AG04449 (cell line): Measurements from ENCODE around the gene USP4.

Experiments
- CTCF ChIA-PET: fragments of 350-600 bp; formaldehyde crosslinking; extraction: SDS; loops from one replicate; lab custom pipeline; 2021; ENCODE audit warnings: antibody characterized with exemption; lab: Yijun Ruan, JAX
- POLR2A ChIA-PET: fragments of 400-600, 350-600 bp; formaldehyde crosslinking; extraction: SDS; loops from one replicate; lab custom pipeline; 2020; ENCODE audit warnings: antibody characterized with exemption, inconsistent platforms; lab: Yijun Ruan, JAX
- DNase-seq: peaks from one replicate; pipeline ENCODE4 v3.0.0-alpha.2; 2010; ENCODE audit warnings: low read depth, low spot score
- H3K4me3 ChIP-seq: 2 replicates; pipeline ENCODE4 v1.5.1; 2011; ENCODE audit warnings: low read depth, mild to moderate bottlenecking, control low read depth, low read length
- CTCF ChIP-seq: IDR thresholded peaks from one replicate; pipeline ENCODE4 v1.5.1; 2011; ENCODE audit warnings: mild to moderate bottlenecking, moderate library complexity, low read length, control low read depth, inconsistent platforms; ENCODE audit not compliant: insufficient read depth; ENCODE audit errors: missing control alignments

The USP4 gene

GRCh38 chr3:49266410-49267095 is 73.3 kb downstream of the USP4 start:
- no peak overlapping the region for H3K4me3 ChIP-seq
- no peak for TF ChIP-seq CTCF
- POLR2A ChIA-PET = no interaction called here
- DNase-seq = no peak
- CTCF ChIA-PET = no interaction called here

GRCh38 chr3:49265661-49266386 is 74.0 kb downstream of the USP4 start:
- no peak for TF ChIP-seq CTCF
- H3K4me3 ChIP-seq = no peak overlapping the region
- CTCF ChIA-PET = no interaction called here
- POLR2A ChIA-PET = no interaction called here
- no peak for DNase-seq

DNA sequence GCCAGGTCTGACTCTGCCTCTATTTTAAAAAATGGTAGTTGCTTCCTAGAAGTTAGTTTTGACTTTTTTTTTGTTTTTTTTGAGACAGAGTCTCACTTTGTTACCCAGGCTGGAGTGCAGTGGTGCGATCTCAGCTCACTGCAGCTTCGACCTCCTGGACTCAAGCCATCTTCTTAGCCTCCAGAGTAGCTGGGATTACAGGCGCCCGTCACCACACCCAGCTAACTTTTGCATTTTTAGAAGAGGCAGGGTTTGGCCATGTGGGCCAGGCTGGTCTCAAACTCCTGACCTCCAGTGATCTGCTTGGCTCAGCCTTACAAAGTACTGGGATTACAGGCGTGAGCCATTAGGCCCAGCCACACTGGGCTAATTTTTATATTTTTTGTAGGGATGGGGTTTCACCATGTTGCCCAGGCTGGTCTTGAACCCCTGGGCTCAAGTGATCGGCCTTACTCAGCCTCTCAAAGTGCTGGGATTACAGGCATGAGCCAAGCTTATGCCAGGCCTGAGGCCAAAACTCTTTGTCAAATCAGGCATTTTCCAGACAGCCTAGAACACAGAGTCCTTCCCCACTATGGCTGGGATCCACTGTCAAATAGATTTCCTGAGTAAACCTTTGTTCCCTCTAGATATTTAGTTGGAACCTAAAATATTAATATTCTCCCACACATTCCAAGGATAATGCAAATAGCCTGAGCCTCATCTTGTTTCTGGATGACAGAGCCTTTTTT is 76.5 kb downstream of the USP4 start:
- no peak for TF ChIP-seq CTCF
- H3K4me3 ChIP-seq = no peak overlapping the region
- DNase-seq = no peak
- CTCF ChIA-PET = no interaction called here
- POLR2A ChIA-PET = no interaction called here

- POLR2A ChIA-PET = no interaction called here
Measured at GRCh38 chr3:49260806-49261324, 79.0 kb downstream of the USP4 start.

DNA sequence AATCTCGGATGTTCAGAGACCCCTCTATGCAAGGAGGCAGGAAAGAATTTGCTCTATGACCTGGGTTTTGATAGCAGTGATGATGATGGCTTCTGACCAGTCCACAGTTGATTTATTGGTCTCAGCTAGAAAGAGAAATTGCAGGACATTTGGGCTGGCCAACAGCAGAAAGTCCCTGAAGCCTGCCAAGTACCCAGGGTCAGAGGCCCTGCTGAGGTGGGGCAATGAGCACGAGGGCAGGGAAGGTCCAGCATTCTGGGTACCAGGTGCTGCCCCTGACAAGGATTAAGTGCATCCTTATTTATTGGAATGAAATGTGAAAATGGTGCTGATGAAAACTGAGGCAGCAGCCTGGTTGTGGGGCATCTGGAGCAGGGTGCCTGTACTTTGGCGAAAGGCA is 82.7 kb downstream of the USP4 start:
- ChIA-PET CTCF (interaction anchor here (0.6 kb wide), 1 partner anchor 30 kb away, joined by 3 read pairs; no protein-coding TSS in a partner anchor), POLR2A (no interaction called here)
- no peak for DNase-seq
- no peak overlapping the region for H3K4me3 ChIP-seq
- no peak for TF ChIP-seq CTCF

More at GRCh38 chr3:49260806-49261324, 79.0 kb downstream of the USP4 start:
- TF ChIP-seq CTCF = no peak
- DNase-seq = no peak
- CTCF ChIA-PET = no interaction called here
- H3K4me3 ChIP-seq = no peak overlapping the region
